KMS-11 (cell line): Measurements from ENCODE around the gene TENM4.

ENCODE experiments used
- H2AFZ ChIP-seq: fragments of 200-600 bp; sonication (generic); 2 replicates; pipeline ENCODE4 v1.6.1; 2016; ENCODE audit warnings: antibody characterized with exemption, mixed run types, low read depth
- H3K27ac ChIP-seq: fragments of 200-600 bp; sonication (generic); 2 replicates; pipeline ENCODE4 v1.6.1; 2016; ENCODE audit warnings: mild to moderate bottlenecking, mixed run types
- H3K27me3 ChIP-seq: fragments of 200-600 bp; sonication (generic); 2 replicates; pipeline ENCODE4 v1.6.1; 2017; ENCODE audit warnings: mild to moderate bottlenecking, low read depth, mixed run types, moderate library complexity; ENCODE audit not compliant: insufficient read depth
- H3K36me3 ChIP-seq: fragments of 200-600 bp; sonication (generic); 2 replicates; pipeline ENCODE4 v1.6.1; 2017; ENCODE audit warnings: mild to moderate bottlenecking, mixed run types; ENCODE audit not compliant: insufficient read depth
- H3K4me1 ChIP-seq: fragments of 200-600 bp; sonication (generic); 2 replicates; pipeline ENCODE4 v1.6.1; 2016; ENCODE audit warnings: mild to moderate bottlenecking, low read depth, mixed run types; ENCODE audit not compliant: poor library complexity, severe bottlenecking
- H3K4me2 ChIP-seq: fragments of 200-600 bp; sonication (generic); 2 replicates; pipeline ENCODE4 v1.7.0; 2016; ENCODE audit warnings: mild to moderate bottlenecking, mixed run types
- H3K4me3 ChIP-seq: fragments of 200-600 bp; sonication (generic); IDR thresholded peaks from 2 replicates; pipeline ENCODE4 v1.6.1; 2017; ENCODE audit warnings: low read depth, low read length, mixed read lengths; ENCODE audit not compliant: insufficient read depth
- H3K79me2 ChIP-seq: fragments of 200-600 bp; sonication (generic); 2 replicates; pipeline ENCODE4 v1.6.1; 2016; ENCODE audit warnings: low read depth, mixed run types; ENCODE audit not compliant: insufficient read depth
- H3K9ac ChIP-seq: fragments of 200-600 bp; sonication (generic); 2 replicates; pipeline ENCODE4 v1.6.1; 2016; ENCODE audit warnings: mild to moderate bottlenecking, mixed run types
- H4K20me1 ChIP-seq: fragments of 200-600 bp; sonication (generic); 2 replicates; pipeline ENCODE4 v1.6.1; 2016; ENCODE audit warnings: mild to moderate bottlenecking, mixed run types; ENCODE audit not compliant: insufficient read depth
- TF ChIP-seq, protein P1 (sequence below): fragments of 200-600 bp; sonication (generic); conservative IDR thresholded peaks from 2 replicates; pipeline ENCODE4 v1.6.1; 2017; ENCODE audit warnings: low read depth, mild to moderate bottlenecking, antibody characterized with exemption, low read length, moderate library complexity, mixed read lengths

TENM4 gene

DNA sequence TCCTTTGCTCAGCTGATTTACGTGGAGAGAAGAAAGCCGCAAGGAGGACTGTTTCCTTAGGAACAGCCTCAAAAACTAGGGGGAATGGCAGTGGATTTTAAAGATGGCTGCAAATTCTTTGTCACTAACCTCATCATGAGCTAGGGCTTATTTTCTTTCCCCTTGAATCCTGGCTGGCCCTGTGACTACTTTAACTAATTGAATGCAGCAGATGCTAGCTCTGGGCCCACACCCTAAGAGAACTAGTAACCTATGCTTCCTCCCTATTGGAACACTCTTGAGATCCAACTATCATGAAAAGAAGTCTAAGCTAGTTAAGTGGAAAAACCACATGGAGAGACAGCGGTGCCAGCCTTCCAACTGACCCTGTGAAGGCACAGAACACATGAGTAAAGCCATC lies 444.8 kb downstream of the TENM4 start:
- Histone ChIP-seq H3K27ac (no peak overlapping the region), H3K4me3 (no peak overlapping the region), H3K9ac (no peak overlapping the region), H2AFZ (no peak overlapping the region), H3K4me2 (no peak overlapping the region), H3K36me3 (no peaks in the 10 kb centered on the region), H3K4me1 (no peaks in the 10 kb centered on the region), H4K20me1 (no peaks in the 10 kb centered on the region), H3K27me3 (no peaks in the 10 kb centered on the region), H3K79me2 (no peaks in the 10 kb centered on the region)
- TF ChIP-seq, protein P1, sequence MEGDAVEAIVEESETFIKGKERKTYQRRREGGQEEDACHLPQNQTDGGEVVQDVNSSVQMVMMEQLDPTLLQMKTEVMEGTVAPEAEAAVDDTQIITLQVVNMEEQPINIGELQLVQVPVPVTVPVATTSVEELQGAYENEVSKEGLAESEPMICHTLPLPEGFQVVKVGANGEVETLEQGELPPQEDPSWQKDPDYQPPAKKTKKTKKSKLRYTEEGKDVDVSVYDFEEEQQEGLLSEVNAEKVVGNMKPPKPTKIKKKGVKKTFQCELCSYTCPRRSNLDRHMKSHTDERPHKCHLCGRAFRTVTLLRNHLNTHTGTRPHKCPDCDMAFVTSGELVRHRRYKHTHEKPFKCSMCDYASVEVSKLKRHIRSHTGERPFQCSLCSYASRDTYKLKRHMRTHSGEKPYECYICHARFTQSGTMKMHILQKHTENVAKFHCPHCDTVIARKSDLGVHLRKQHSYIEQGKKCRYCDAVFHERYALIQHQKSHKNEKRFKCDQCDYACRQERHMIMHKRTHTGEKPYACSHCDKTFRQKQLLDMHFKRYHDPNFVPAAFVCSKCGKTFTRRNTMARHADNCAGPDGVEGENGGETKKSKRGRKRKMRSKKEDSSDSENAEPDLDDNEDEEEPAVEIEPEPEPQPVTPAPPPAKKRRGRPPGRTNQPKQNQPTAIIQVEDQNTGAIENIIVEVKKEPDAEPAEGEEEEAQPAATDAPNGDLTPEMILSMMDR: no peak

DNA sequence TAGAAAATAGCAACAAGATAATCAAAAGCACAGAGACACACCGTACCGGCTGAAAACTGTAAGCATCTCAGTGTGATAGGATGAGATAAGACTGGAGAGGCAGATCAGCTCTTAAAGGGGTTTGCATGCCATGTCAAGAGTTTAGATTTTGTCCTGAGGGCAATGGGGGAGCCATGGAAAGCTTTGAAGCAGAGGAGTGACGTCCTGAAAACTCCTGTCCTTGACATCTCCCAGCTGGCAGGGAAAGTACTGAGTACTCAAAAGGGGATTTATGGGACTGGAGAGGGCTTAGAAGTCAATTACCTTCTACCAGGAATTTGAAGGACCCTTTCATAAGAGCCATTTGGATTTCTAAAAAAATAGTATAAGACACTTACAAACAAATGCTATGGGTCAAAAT lies 445.7 kb downstream of the TENM4 start:
- TF ChIP-seq, protein P1: no peak
- H3K4me1 ChIP-seq: no peaks in the 10 kb centered on the region
- H3K9ac ChIP-seq: no peak overlapping the region
- H3K27me3 ChIP-seq: no peaks in the 10 kb centered on the region
- no peak overlapping the region for H3K27ac ChIP-seq
- no peak overlapping the region for H3K4me3 ChIP-seq
- no peak overlapping the region for H3K4me2 ChIP-seq
- no peak overlapping the region for H2AFZ ChIP-seq
- no peaks in the 10 kb centered on the region for H4K20me1 ChIP-seq
- no peaks in the 10 kb centered on the region for H3K36me3 ChIP-seq
- no peaks in the 10 kb centered on the region for H3K79me2 ChIP-seq

DNA sequence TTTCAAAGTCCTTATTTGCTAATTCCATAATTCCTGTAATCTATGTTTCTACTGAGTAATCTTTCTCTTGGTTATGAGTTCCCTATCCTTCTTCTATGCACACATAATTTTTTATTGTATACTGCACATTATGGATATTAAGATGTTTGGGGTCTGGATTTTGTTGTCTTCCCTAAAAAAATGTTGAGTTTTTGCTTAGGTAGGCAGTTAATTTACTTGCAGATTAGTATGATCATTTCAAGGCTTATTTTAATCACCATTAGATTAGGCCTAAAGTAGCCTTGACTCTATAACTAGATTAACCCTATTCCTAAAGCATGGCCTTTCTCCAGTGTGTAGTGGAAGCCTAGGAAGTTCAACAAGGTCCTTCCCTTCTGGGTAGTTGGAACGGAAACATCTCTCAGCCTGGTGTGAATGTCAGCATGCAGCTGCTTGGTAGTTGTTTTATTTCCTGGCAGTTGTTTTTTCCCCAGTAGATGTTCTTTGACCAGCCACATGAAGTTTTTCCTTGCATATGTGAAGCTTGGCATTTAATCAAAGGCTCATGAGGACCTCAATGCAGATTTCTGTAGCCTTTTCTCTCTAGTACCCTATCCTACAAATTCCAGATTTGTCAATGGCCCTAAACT lies 446.9 kb downstream of the TENM4 start:
- Histone ChIP-seq H3K27me3 (no peaks in the 10 kb centered on the region), H4K20me1 (no peaks in the 10 kb centered on the region), H3K27ac (no peak overlapping the region), H3K4me3 (no peak overlapping the region), H3K4me1 (no peaks in the 10 kb centered on the region), H3K4me2 (no peak overlapping the region), H3K79me2 (no peaks in the 10 kb centered on the region), H2AFZ (no peak overlapping the region), H3K36me3 (no peaks in the 10 kb centered on the region), H3K9ac (no peak overlapping the region)
- TF ChIP-seq, protein P1: no peak

DNA sequence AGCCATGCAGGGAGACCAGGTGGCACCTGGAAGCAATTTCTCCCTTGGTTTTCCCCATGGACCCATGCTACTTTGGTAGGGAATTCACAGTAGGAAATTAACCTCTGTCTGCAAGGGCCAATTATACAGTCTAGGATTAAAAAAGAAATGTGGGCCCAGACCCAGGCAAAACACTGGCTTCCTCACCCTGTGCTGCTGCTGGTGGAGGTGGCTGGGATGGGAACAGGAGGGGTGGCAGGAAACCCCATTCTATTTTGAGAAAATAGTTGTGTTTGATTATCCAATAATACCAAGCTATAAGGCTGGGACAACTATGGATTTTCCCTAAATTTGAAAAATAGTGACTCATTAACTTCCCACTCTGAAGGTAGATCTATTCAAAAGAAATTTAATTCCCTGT lies 449.1 kb downstream of the TENM4 start:
- H3K9ac ChIP-seq: no peak overlapping the region

More for the DNA sequence above, 449.1 kb downstream of the TENM4 start:
- TF ChIP-seq, protein P1: no peak
- H4K20me1 ChIP-seq: no peaks in the 10 kb centered on the region
- H3K4me2 ChIP-seq: no peak overlapping the region
- H2AFZ ChIP-seq: no peak overlapping the region
- no peaks in the 10 kb centered on the region for H3K79me2 ChIP-seq
- no peak overlapping the region for H3K4me3 ChIP-seq
- no peaks in the 10 kb centered on the region for H3K27me3 ChIP-seq
- H3K36me3 ChIP-seq: no peaks in the 10 kb centered on the region
- no peak overlapping the region for H3K27ac ChIP-seq
- no peaks in the 10 kb centered on the region for H3K4me1 ChIP-seq
